IMR-90 (cell line): ENCODE data around the gene SBK2. TPM values are rescaled to one million over a fixed set of nuclear protein-coding genes. Genes with fewer than 3 reads are reported as not detected.
A peak's percentile ranks its signal among the peaks of the same experiment; 100 is the strongest.

ENCODE experiments used
- ATAC-seq: fragments of 200-7000 bp; cut with Tn5 transposase; 2 replicates; pipeline ENCODE4 v1.9.1; 2020; ENCODE audit warnings: low read depth, mild to moderate bottlenecking, moderate library complexity
- BruUV-seq: library from RNA; stranded (reverse); fragments of 400-500 nt; replicated peaks from 2 replicates; lab custom pipeline; 2021; lab: Mats Ljungman, UMichigan
- CTCF ChIA-PET: fragments of 300-600 bp; formaldehyde crosslinking; extraction: SDS; loops from one replicate; lab custom pipeline; 2021; ENCODE audit warnings: antibody characterized with exemption; lab: Yijun Ruan, JAX
- POLR2A ChIA-PET: fragments of 300-600 bp; sonication (Branson Sonifier 250); formaldehyde crosslinking; loops from one replicate; lab custom pipeline; 2022; ENCODE audit warnings: antibody characterized with exemption; ENCODE audit not compliant: unreplicated experiment; lab: Charles Lee
- DNase-seq: peaks from one replicate; pipeline ENCODE4 v3.0.0; 2013
- H2AFZ ChIP-seq: replicated peaks from 2 replicates; pipeline ENCODE3; 2013; ENCODE audit warnings: low read length, mild to moderate bottlenecking; ENCODE audit not compliant: poor library complexity
- H2AK5ac ChIP-seq: 2 replicates; pipeline ENCODE4 v1.6.1; 2013; ENCODE audit warnings: low read depth, low read length, inconsistent platforms
- H2AK9ac ChIP-seq: replicated peaks from 2 replicates; pipeline ENCODE3; 2013; ENCODE audit warnings: mild to moderate bottlenecking, low read depth, low read length, moderate library complexity; ENCODE audit not compliant: poor library complexity
- H2BK120ac ChIP-seq: 2 replicates; pipeline ENCODE4 v1.6.1; 2013; ENCODE audit warnings: low read depth, low read length, inconsistent platforms
- H2BK15ac ChIP-seq: 3 replicates; pipeline ENCODE4 v1.6.1; 2013; ENCODE audit warnings: low read depth, low read length, inconsistent platforms
- H2BK20ac ChIP-seq: 2 replicates; pipeline ENCODE4 v1.6.1; 2013; ENCODE audit warnings: low read depth, mild to moderate bottlenecking, inconsistent platforms, low read length, moderate library complexity
- H2BK5ac ChIP-seq: 2 replicates; pipeline ENCODE4 v1.6.1; 2013; ENCODE audit warnings: mild to moderate bottlenecking, low read depth, low read length, inconsistent platforms; ENCODE audit not compliant: poor library complexity, severe bottlenecking
- H3K14ac ChIP-seq: replicated peaks from 2 replicates; pipeline ENCODE4 v1.6.1; 2013; ENCODE audit warnings: low read depth, low read length, inconsistent platforms
- H3K18ac ChIP-seq: 2 replicates; pipeline ENCODE4 v1.6.1; 2013; ENCODE audit warnings: low read depth, low read length, control low read depth
- H3K23ac ChIP-seq: 2 replicates; pipeline ENCODE4 v1.6.1; 2013; ENCODE audit warnings: low read depth, low read length, inconsistent platforms
- H3K27ac ChIP-seq: 2 replicates; pipeline ENCODE4 v1.5.1; 2013; ENCODE audit warnings: mild to moderate bottlenecking, control low read depth, low read length; ENCODE audit not compliant: insufficient read depth
- H3K27me3 ChIP-seq: 2 replicates; pipeline ENCODE4 v1.6.1; 2013; ENCODE audit warnings: low read length; ENCODE audit not compliant: control insufficient read depth, insufficient read depth
- H3K36me3 ChIP-seq: 2 replicates; pipeline ENCODE4 v1.6.1; 2013; ENCODE audit warnings: low read length, mixed read lengths; ENCODE audit not compliant: control insufficient read depth, insufficient read depth
- H3K4ac ChIP-seq: 2 replicates; pipeline ENCODE4 v1.6.1; 2013; ENCODE audit warnings: low read depth, low read length, inconsistent platforms
- H3K4me1 ChIP-seq: 2 replicates; pipeline ENCODE4 v1.6.1; 2013; ENCODE audit warnings: low read length, mixed read lengths; ENCODE audit not compliant: control insufficient read depth, insufficient read depth
- H3K4me2 ChIP-seq: 2 replicates; pipeline ENCODE4 v1.6.1; 2013; ENCODE audit warnings: low read depth, mild to moderate bottlenecking, control low read depth, low read length, moderate library complexity
- H3K4me3 ChIP-seq: 2 replicates; pipeline ENCODE4 v1.5.1; 2013; ENCODE audit warnings: low read depth, mild to moderate bottlenecking, control low read depth, low read length, moderate library complexity; ENCODE audit not compliant: insufficient read depth
- H3K56ac ChIP-seq: 2 replicates; pipeline ENCODE4 v1.6.1; 2013; ENCODE audit warnings: low read length, inconsistent platforms; ENCODE audit not compliant: insufficient read depth; ENCODE audit errors: extremely low read depth
- H3K79me1 ChIP-seq, 2 experiments: 2 replicates each; pipeline ENCODE4 v1.6.1; 2013; ENCODE audit warnings: low read length in 2 of 2, inconsistent platforms in 1 of 2, low read depth in 1 of 2
- H3K9ac ChIP-seq: 2 replicates; pipeline ENCODE4 v1.6.1; 2013; ENCODE audit warnings: low read depth, low read length, control low read depth
- H3K9me1 ChIP-seq: 2 replicates; pipeline ENCODE4 v1.6.1; 2013; ENCODE audit warnings: low read length, inconsistent platforms; ENCODE audit not compliant: insufficient read depth
- H3K9me3 ChIP-seq: 2 replicates; pipeline ENCODE4 v1.6.1; 2013; ENCODE audit warnings: low read length; ENCODE audit not compliant: control insufficient read depth, insufficient read depth
- H4K20me1 ChIP-seq: 2 replicates; pipeline ENCODE4 v1.6.1; 2013; ENCODE audit warnings: low read length, inconsistent platforms; ENCODE audit not compliant: insufficient read depth
- H4K5ac ChIP-seq: 2 replicates; pipeline ENCODE4 v1.6.1; 2013; ENCODE audit warnings: mild to moderate bottlenecking, low read depth, low read length, control low read depth
- H4K8ac ChIP-seq, 2 experiments: 2 replicates each; pipeline ENCODE4 v1.6.1; 2013; ENCODE audit warnings: low read depth in 2 of 2, low read length in 2 of 2, control low read depth in 1 of 2, inconsistent platforms in 1 of 2
- H4K91ac ChIP-seq: 2 replicates; pipeline ENCODE4 v1.6.1; 2013; ENCODE audit warnings: low read depth, low read length, inconsistent platforms; ENCODE audit not compliant: insufficient read depth
- CEBPB ChIP-seq: IDR thresholded peaks from 2 replicates; pipeline ENCODE4 v1.6.1; 2012; ENCODE audit warnings: low read depth, low read length, improper control_type of control experiment
- CHD1 ChIP-seq: IDR thresholded peaks from 2 replicates; pipeline ENCODE4 v1.6.1; 2012; ENCODE audit warnings: low read depth, low read length, improper control_type of control experiment
- ELK1 ChIP-seq: fragments of 150-350 bp; IDR thresholded peaks from 2 replicates; pipeline ENCODE4 v1.6.1; 2016; ENCODE audit warnings: low read depth, mild to moderate bottlenecking, low read length, moderate library complexity, borderline replicate concordance
- MAFK ChIP-seq: IDR thresholded peaks from 2 replicates; pipeline ENCODE4 v1.6.1; 2012; ENCODE audit warnings: low read depth, low read length, improper control_type of control experiment
- MAZ ChIP-seq: IDR thresholded peaks from 2 replicates; pipeline ENCODE4 v1.6.1; 2012; ENCODE audit warnings: low read depth, mild to moderate bottlenecking, low read length, improper control_type of control experiment, moderate library complexity, borderline replicate concordance
- MXI1 ChIP-seq: IDR thresholded peaks from 2 replicates; pipeline ENCODE4 v1.6.1; 2012; ENCODE audit warnings: low read depth, mild to moderate bottlenecking, low read length, moderate library complexity, borderline replicate concordance
- NFE2L2 ChIP-seq: fragments of 150-350 bp; IDR thresholded peaks from 2 replicates; pipeline ENCODE4 v1.6.1; 2016; ENCODE audit warnings: low read depth, mild to moderate bottlenecking, low read length
- RAD21 ChIP-seq: IDR thresholded peaks from 2 replicates; pipeline ENCODE4 v1.6.1; 2012; ENCODE audit warnings: low read length, improper control_type of control experiment
- RCOR1 ChIP-seq: IDR thresholded peaks from 2 replicates; pipeline ENCODE4 v1.6.1; 2012; ENCODE audit warnings: mild to moderate bottlenecking, low read length, improper control_type of control experiment; ENCODE audit not compliant: insufficient replicate concordance
- RFX5 ChIP-seq: IDR thresholded peaks from 2 replicates; pipeline ENCODE4 v1.8.0; 2012; ENCODE audit warnings: low read depth, mild to moderate bottlenecking, low read length, moderate library complexity
- SMC3 ChIP-seq: fragments of 150-350 bp; IDR thresholded peaks from 2 replicates; pipeline ENCODE4 v1.6.1; 2016; ENCODE audit warnings: low read depth, mild to moderate bottlenecking, antibody characterized with exemption, low read length, moderate library complexity
- WGBS, 2 experiments: methylation state at CpG; one replicate each; pipeline versions ENCODE4 v1.1.5 to v1.1.7; 2013; ENCODE audit warnings: missing lambda C conversion rate in 2 of 2; ENCODE audit not compliant: insufficient read length in 1 of 2; ENCODE audit errors: extremely low coverage in 2 of 2; 5-methylcytosine and 5-hydroxymethylcytosine counted together
- dilution Hi-C: fragments of 300-500 bp; cut with HindIII; formaldehyde crosslinking; loops from one replicate; pipeline ENCODE4 v1.14.3; 2018; ENCODE audit warnings: low sequenced_read_pairs; ENCODE audit not compliant: unreplicated experiment
- in situ Hi-C: fragments of 300-500 bp; cut with MboI; formaldehyde crosslinking; loops from 3 replicates; pipeline ENCODE4 v1.14.3; 2019; ENCODE audit warnings: low sequenced_read_pairs, inconsistent platforms, mixed read lengths
- intact Hi-C: fragments of 100-400 bp; cut with micrococcal nuclease; formaldehyde crosslinking; loops from 2 replicates; pipeline ENCODE4 v1.10.0; 2022
- polyA plus RNA-seq, 3 experiments: library from polyadenylated mRNA; depleted of rRNA; stranded (reverse); fragments of >200 nt; gene quantifications; 2 replicates each; pipeline ENCODE4 v1.2.3, GENCODE V29; 2012; ENCODE audit warnings: low replicate concordance in 1 of 3
- total RNA-seq: library from RNA; depleted of rRNA; stranded (reverse); fragments of >200 nt; gene quantifications from 2 replicates; pipeline ENCODE4 v1.2.3, GENCODE V29; 2012
- TF ChIP-seq, protein P1 (sequence below): conservative IDR thresholded peaks from 2 replicates; pipeline ENCODE4 v1.5.1; 2012; ENCODE audit warnings: mild to moderate bottlenecking, low read depth, low read length, improper control_type of control experiment

SBK2 gene
- total and polyA plus RNA-seq, 2 of the 4 experiments (the other 2 are of a cell fraction) = 0.48 TPM; not detected in 1

GRCh38 chr19:55502197-55502952 is 34.6 kb downstream of the SBK2 start (continued):
- TF ChIP-seq RAD21 = no peak
- no peak for TF ChIP-seq RCOR1
- TF ChIP-seq MAZ = no peak
- no peak for TF ChIP-seq MXI1

GRCh38 chr19:55500368-55500952 is 36.5 kb downstream of the SBK2 start:
- POLR2A ChIA-PET = no interaction called here
- Histone ChIP-seq H3K36me3 (peaks cover 13% of the 10 kb centered on the region; the same call in 1 of the 2 replicates), H3K4me1 (no peaks in the 10 kb centered on the region), H2BK5ac (no peak overlapping the region), H3K14ac (no peak overlapping the region), H4K5ac (no peak overlapping the region), H3K23ac (no peak overlapping the region), H3K9ac (no peak overlapping the region), H3K56ac (no peak overlapping the region), H3K18ac (no peak overlapping the region), H3K4me3 (no peak overlapping the region), H2AFZ (peak overlapping the region; percentile 36), H2BK20ac (no peak overlapping the region), H3K79me1 (peaks cover 0 to 2% of the 10 kb centered on the region in 2 experiments; a peak in 2 of 4 replicates), H3K9me3 (no peaks in the 10 kb centered on the region), H3K27ac (no peak overlapping the region), H2AK5ac (no peak overlapping the region), H3K4ac (no peak overlapping the region), H3K4me2 (no peak overlapping the region), H4K8ac (no peak overlapping the region), H3K9me1 (no peaks in the 10 kb centered on the region), H2BK15ac (no peak overlapping the region), H4K91ac (no peak overlapping the region), H4K20me1 (no peaks in the 10 kb centered on the region), H2BK120ac (no peak overlapping the region), H3K27me3 (no peaks in the 10 kb centered on the region), H2AK9ac (peak overlapping the region; percentile 32)
- DNase-seq = no peak
- dilution Hi-C loops = no loop called here
- no peak for ATAC-seq
- in situ Hi-C loops = no loop called here
- no TSS peak for BruUV-seq
- 98% methylated on average over 11 of the region's 26 CpGs; no CpG with 5 or more reads in 1 of the 2 experiments for whole genome bisulfite sequencing, 2 experiments
- CTCF ChIA-PET = no interaction called here
- intact Hi-C loops = loop anchor here (5.0 kb wide), 1 partner anchor 93 kb away; the partner anchor contains the start of gene UBE2S
- TF ChIP-seq CEBPB = no peak
- TF ChIP-seq RFX5 = no peak
- no peak for TF ChIP-seq ELK1
- no peak for TF ChIP-seq NFE2L2
- TF ChIP-seq MAFK = no peak
- TF ChIP-seq RAD21 = no peak
- TF ChIP-seq CHD1 = no peak
- TF ChIP-seq, protein P1, sequence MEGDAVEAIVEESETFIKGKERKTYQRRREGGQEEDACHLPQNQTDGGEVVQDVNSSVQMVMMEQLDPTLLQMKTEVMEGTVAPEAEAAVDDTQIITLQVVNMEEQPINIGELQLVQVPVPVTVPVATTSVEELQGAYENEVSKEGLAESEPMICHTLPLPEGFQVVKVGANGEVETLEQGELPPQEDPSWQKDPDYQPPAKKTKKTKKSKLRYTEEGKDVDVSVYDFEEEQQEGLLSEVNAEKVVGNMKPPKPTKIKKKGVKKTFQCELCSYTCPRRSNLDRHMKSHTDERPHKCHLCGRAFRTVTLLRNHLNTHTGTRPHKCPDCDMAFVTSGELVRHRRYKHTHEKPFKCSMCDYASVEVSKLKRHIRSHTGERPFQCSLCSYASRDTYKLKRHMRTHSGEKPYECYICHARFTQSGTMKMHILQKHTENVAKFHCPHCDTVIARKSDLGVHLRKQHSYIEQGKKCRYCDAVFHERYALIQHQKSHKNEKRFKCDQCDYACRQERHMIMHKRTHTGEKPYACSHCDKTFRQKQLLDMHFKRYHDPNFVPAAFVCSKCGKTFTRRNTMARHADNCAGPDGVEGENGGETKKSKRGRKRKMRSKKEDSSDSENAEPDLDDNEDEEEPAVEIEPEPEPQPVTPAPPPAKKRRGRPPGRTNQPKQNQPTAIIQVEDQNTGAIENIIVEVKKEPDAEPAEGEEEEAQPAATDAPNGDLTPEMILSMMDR = no peak
- no peak for TF ChIP-seq SMC3
